ENCODE measurements around the gene DDAH1. TPM values are rescaled to one million over a fixed set of nuclear protein-coding genes. Genes with fewer than 3 reads are reported as not detected.
A peak's percentile ranks its signal among the peaks of the same experiment; 100 is the strongest.

Gene DDAH1
- total RNA-seq, 1 donor, result 89.0 TPM

DNA sequence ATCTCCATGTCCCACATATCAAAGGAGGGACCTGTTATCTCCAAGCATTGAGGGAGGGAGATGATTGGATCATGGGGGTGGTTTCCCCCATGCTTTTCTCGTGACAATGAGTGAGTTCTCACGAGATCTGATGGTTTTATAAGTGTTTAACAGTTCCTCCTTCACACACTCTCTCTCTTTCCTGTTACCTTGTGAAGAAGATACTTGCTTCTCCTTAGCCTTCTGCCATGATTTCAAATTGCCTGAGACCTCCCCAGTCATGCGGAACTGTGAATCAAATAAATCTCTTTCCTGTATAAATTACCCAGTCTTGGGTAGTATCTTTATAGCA, 91.6 kb downstream of the DDAH1 start:
- Histone ChIP-seq H4K20me1 (ENCODE audit: insufficient read depth, low read length) (peaks cover 16% of the 10 kb centered on the region), H2AFZ (ENCODE audit: low read length) (no peak overlapping the region), H3K4me2 (ENCODE audit: insufficient read depth, low read length) (no peak overlapping the region), H3K36me3 (ENCODE audit: insufficient read depth, low read length) (no peaks in the 10 kb centered on the region), H3K4me1 (ENCODE audit: insufficient read depth, low read length) (peaks cover 22% of the 10 kb centered on the region), H3K27ac (ENCODE audit: low read depth, low read length) (peak overlapping the region; percentile 4), H3K27me3 (ENCODE audit: insufficient read depth, low read length) (no peaks in the 10 kb centered on the region), H3K9me3 (ENCODE audit: low read depth, low read length) (no peaks in the 10 kb centered on the region), H3K4me3 (ENCODE audit: insufficient read depth, low read length) (no peak overlapping the region), H3K79me2 (ENCODE audit: insufficient read depth, low read length) (peaks cover 95% of the 10 kb centered on the region)
- no peak for DNase-seq (ENCODE audit: insufficient read length, low spot score, missing footprints)
- TF ChIP-seq, protein P1, sequence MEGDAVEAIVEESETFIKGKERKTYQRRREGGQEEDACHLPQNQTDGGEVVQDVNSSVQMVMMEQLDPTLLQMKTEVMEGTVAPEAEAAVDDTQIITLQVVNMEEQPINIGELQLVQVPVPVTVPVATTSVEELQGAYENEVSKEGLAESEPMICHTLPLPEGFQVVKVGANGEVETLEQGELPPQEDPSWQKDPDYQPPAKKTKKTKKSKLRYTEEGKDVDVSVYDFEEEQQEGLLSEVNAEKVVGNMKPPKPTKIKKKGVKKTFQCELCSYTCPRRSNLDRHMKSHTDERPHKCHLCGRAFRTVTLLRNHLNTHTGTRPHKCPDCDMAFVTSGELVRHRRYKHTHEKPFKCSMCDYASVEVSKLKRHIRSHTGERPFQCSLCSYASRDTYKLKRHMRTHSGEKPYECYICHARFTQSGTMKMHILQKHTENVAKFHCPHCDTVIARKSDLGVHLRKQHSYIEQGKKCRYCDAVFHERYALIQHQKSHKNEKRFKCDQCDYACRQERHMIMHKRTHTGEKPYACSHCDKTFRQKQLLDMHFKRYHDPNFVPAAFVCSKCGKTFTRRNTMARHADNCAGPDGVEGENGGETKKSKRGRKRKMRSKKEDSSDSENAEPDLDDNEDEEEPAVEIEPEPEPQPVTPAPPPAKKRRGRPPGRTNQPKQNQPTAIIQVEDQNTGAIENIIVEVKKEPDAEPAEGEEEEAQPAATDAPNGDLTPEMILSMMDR (IDR thresholded peaks at IDR 0.05; ENCODE audit: extremely low read depth, low read depth, low read length), result no peak

DNA sequence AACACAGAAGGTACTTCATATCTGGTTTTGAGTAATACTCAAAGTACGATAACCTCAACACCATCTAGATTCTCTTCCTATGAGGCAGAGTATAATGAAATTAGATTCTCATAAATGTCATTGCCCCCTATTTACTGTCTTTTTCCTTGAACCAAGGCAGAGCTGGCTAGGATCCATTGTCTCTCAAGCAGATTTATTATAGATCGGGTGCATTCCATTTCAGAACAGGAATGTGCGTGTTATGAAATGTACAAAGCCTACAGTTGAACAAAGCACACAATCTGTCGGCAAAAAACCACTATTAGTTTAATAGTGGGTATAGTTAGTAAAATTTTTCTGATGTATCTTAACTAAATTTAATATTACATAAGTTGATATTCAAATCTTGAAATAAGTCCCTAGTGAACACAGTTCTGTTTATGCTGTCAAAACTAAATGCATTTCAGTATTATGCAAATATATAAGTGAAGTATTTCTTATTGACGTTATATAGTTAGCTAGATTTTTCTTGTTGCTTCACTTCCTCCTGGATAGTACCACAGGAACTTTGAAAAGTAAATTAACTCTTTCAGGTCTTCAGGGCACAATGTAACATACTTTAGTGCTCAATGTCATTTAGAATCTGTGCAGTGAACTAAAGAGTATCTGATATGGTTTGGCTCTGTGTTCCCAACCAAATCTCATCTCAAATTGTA, 92.1 kb downstream of the DDAH1 start:
- no peak overlapping the region for H3K4me3 ChIP-seq (ENCODE audit: insufficient read depth, low read length)
- H3K4me2 ChIP-seq (ENCODE audit: insufficient read depth, low read length), result no peak overlapping the region
- H3K27ac ChIP-seq (ENCODE audit: low read depth, low read length), result no peak overlapping the region
- no peaks in the 10 kb centered on the region for H3K27me3 ChIP-seq (ENCODE audit: insufficient read depth, low read length)
- TF ChIP-seq, protein P1 (IDR thresholded peaks at IDR 0.05; ENCODE audit: extremely low read depth, low read depth, low read length), result no peak
- no peaks in the 10 kb centered on the region for H3K9me3 ChIP-seq (ENCODE audit: low read depth, low read length)
- H3K36me3 ChIP-seq (ENCODE audit: insufficient read depth, low read length), result no peaks in the 10 kb centered on the region
- DNase-seq (ENCODE audit: insufficient read length, low spot score, missing footprints), result no peak
- H4K20me1 ChIP-seq (ENCODE audit: insufficient read depth, low read length), result peaks cover 11% of the 10 kb centered on the region
- peaks cover 28% of the 10 kb centered on the region for H3K4me1 ChIP-seq (ENCODE audit: insufficient read depth, low read length)
- H3K79me2 ChIP-seq (ENCODE audit: insufficient read depth, low read length), result peaks cover 95% of the 10 kb centered on the region
- no peak overlapping the region for H2AFZ ChIP-seq (ENCODE audit: low read length)

DNA sequence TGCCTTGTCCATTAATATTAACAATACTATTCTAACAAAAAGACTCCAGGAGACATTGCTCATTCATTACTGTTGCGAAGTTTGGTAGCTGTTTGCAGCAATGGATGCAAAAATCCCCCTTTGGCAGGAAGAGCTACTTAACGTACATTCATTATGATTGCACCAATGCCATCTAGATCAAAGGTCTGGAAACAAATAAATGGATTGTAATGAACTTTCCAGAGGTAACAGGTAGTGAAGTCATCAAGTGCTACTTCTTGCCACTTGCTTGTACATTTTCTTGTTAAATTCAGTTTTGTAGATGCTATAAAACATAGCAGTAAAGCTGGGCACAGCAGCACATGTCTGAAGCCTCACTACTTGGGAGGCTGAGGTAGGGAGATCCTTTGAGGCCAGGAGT, 93.9 kb downstream of the DDAH1 start:
- Histone ChIP-seq H3K27ac (ENCODE audit: low read depth, low read length) (no peak overlapping the region), H3K9me3 (ENCODE audit: low read depth, low read length) (no peaks in the 10 kb centered on the region), H3K79me2 (ENCODE audit: insufficient read depth, low read length) (peaks cover 90% of the 10 kb centered on the region), H4K20me1 (ENCODE audit: insufficient read depth, low read length) (peaks cover 14% of the 10 kb centered on the region), H3K36me3 (ENCODE audit: insufficient read depth, low read length) (peaks cover 7% of the 10 kb centered on the region), H3K4me1 (ENCODE audit: insufficient read depth, low read length) (peaks cover 43% of the 10 kb centered on the region), H3K27me3 (ENCODE audit: insufficient read depth, low read length) (no peaks in the 10 kb centered on the region), H2AFZ (ENCODE audit: low read length) (no peak overlapping the region), H3K4me2 (ENCODE audit: insufficient read depth, low read length) (no peak overlapping the region), H3K4me3 (ENCODE audit: insufficient read depth, low read length) (no peak overlapping the region)
- TF ChIP-seq, protein P1 (IDR thresholded peaks at IDR 0.05; ENCODE audit: extremely low read depth, low read depth, low read length), result no peak
- DNase-seq (ENCODE audit: insufficient read length, low spot score, missing footprints), result no peak

DNA sequence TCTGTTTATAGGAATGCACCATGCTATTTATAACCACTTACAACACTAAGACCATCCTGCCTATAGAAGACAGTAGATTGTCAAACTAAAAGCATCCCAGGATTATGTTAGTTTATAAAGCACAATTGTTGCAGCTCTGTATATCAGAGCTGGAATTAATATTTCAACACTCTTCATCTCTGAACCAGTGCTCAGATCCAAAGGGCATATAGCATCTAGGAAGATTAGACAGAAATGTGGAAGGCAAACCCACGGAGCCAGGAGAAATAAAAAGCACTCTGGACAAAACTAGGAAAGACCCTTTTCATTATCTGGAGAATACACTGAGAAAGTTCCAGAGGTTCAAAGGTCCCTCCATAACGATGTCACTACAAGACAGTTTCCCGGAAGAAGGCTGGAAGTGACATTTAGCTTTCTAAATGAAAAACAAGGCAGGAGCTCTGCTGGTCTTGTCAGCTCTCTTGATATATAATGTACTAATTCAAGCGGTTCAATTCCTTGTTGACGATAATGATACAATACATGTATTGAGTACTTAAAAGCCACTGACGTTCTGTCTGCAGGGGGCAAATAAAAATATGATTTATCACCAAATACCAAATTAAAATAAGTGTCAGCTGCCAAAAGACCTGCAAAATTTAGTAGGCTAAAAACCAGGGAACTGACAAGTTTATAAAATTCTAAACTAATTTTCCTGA, 96.7 kb downstream of the DDAH1 start:
- H3K9me3 ChIP-seq (ENCODE audit: low read depth, low read length), result no peaks in the 10 kb centered on the region
- H4K20me1 ChIP-seq (ENCODE audit: insufficient read depth, low read length), result peaks cover 3% of the 10 kb centered on the region
- H2AFZ ChIP-seq (ENCODE audit: low read length), result no peak overlapping the region
- no peak overlapping the region for H3K4me3 ChIP-seq (ENCODE audit: insufficient read depth, low read length)
- peaks cover 92% of the 10 kb centered on the region for H3K79me2 ChIP-seq (ENCODE audit: insufficient read depth, low read length)
- H3K27me3 ChIP-seq (ENCODE audit: insufficient read depth, low read length), result no peaks in the 10 kb centered on the region
- peaks cover 44% of the 10 kb centered on the region for H3K4me1 ChIP-seq (ENCODE audit: insufficient read depth, low read length)
- H3K27ac ChIP-seq (ENCODE audit: low read depth, low read length), result peak overlapping the region; percentile 87
- peaks cover 10% of the 10 kb centered on the region for H3K36me3 ChIP-seq (ENCODE audit: insufficient read depth, low read length)
- no peak overlapping the region for H3K4me2 ChIP-seq (ENCODE audit: insufficient read depth, low read length)
- TF ChIP-seq, protein P1 (IDR thresholded peaks at IDR 0.05; ENCODE audit: extremely low read depth, low read depth, low read length), result no peak
- no peak for DNase-seq (ENCODE audit: insufficient read length, low spot score, missing footprints)

Measured in osteoblast (primary cell).